ENCODE data around the gene HBP1. TPM values are rescaled to one million over a fixed set of nuclear protein-coding genes. Genes with fewer than 3 reads are reported as not detected.

HBP1 gene
- total and polyA plus RNA-seq, 2 of the 4 experiments (the other 2 are of a cell fraction) = 27.1 to 69.9 TPM

GRCh38 chr7:107237451-107237850 is 68.6 kb downstream of the HBP1 start:
- no peak overlapping the region for H2BK120ac ChIP-seq (ENCODE audit: low read depth, low read length)
- in situ Hi-C loops (cut with MboI; ENCODE audit: low sequenced_read_pairs) = no loop called here
- H3K4me3 ChIP-seq (ENCODE audit: insufficient read depth, low read depth, low read length) = no peak overlapping the region
- H4K91ac ChIP-seq (ENCODE audit: insufficient read depth, low read depth, low read length) = no peak overlapping the region
- BruUV-seq (replicated peaks) = no TSS peak
- H3K27ac ChIP-seq (ENCODE audit: insufficient read depth, low read length) = no peak overlapping the region
- H4K5ac ChIP-seq (ENCODE audit: low read depth, low read length) = no peak overlapping the region
- dilution Hi-C loops (cut with HindIII; ENCODE audit: low sequenced_read_pairs, unreplicated experiment) = no loop called here
- no peak overlapping the region for H3K9ac ChIP-seq (ENCODE audit: low read depth, low read length)
- no CpG with 5 or more reads among the region's 4 CpGs for WGBS, 2 experiments (ENCODE audit: extremely low coverage in 2 of 2, insufficient read length in 1 of 2)
- H3K18ac ChIP-seq (ENCODE audit: low read depth, low read length) = no peak overlapping the region
- TF ChIP-seq, protein P1, sequence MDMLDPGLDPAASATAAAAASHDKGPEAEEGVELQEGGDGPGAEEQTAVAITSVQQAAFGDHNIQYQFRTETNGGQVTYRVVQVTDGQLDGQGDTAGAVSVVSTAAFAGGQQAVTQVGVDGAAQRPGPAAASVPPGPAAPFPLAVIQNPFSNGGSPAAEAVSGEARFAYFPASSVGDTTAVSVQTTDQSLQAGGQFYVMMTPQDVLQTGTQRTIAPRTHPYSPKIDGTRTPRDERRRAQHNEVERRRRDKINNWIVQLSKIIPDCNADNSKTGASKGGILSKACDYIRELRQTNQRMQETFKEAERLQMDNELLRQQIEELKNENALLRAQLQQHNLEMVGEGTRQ (IDR thresholded peaks at IDR 0.05; ENCODE audit: low read depth, low read length) = no peak
- TF ChIP-seq BHLHE40 (IDR thresholded peaks at IDR 0.05; ENCODE audit: low read depth, low read length) = no peak
- no peak for TF ChIP-seq FOS (IDR thresholded peaks at IDR 0.05; ENCODE audit: low read depth, low read length)
- no peak for TF ChIP-seq RCOR1 (IDR thresholded peaks at IDR 0.05; ENCODE audit: insufficient replicate concordance, low read length)
- TF ChIP-seq SMC3 (IDR thresholded peaks at IDR 0.05; ENCODE audit: low read depth, low read length) = no peak
- no peak for TF ChIP-seq CHD1 (IDR thresholded peaks at IDR 0.05; ENCODE audit: low read depth, low read length)
- TF ChIP-seq RFX5 (IDR thresholded peaks at IDR 0.05; ENCODE audit: low read depth, low read length) = no peak
- TF ChIP-seq CEBPB (IDR thresholded peaks at IDR 0.05; ENCODE audit: low read depth, low read length) = no peak
- TF ChIP-seq NFE2L2 (IDR thresholded peaks at IDR 0.05; ENCODE audit: low read depth, low read length) = no peak
- no peak for TF ChIP-seq MAFK (IDR thresholded peaks at IDR 0.05; ENCODE audit: low read depth, low read length)
- no peak for TF ChIP-seq MXI1 (IDR thresholded peaks at IDR 0.05; ENCODE audit: borderline replicate concordance, low read depth, low read length)
- no peak for TF ChIP-seq POLR2A (IDR thresholded peaks at IDR 0.05; ENCODE audit: low read depth, low read length)
- no peak for TF ChIP-seq RAD21 (IDR thresholded peaks at IDR 0.05; ENCODE audit: low read length)
- TF ChIP-seq, protein P2, sequence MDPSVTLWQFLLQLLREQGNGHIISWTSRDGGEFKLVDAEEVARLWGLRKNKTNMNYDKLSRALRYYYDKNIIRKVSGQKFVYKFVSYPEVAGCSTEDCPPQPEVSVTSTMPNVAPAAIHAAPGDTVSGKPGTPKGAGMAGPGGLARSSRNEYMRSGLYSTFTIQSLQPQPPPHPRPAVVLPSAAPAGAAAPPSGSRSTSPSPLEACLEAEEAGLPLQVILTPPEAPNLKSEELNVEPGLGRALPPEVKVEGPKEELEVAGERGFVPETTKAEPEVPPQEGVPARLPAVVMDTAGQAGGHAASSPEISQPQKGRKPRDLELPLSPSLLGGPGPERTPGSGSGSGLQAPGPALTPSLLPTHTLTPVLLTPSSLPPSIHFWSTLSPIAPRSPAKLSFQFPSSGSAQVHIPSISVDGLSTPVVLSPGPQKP (IDR thresholded peaks at IDR 0.05; ENCODE audit: borderline replicate concordance, low read depth, low read length) = no peak
- no peak for TF ChIP-seq MAZ (IDR thresholded peaks at IDR 0.05; ENCODE audit: borderline replicate concordance, low read depth, low read length)
- TF ChIP-seq, protein P3, sequence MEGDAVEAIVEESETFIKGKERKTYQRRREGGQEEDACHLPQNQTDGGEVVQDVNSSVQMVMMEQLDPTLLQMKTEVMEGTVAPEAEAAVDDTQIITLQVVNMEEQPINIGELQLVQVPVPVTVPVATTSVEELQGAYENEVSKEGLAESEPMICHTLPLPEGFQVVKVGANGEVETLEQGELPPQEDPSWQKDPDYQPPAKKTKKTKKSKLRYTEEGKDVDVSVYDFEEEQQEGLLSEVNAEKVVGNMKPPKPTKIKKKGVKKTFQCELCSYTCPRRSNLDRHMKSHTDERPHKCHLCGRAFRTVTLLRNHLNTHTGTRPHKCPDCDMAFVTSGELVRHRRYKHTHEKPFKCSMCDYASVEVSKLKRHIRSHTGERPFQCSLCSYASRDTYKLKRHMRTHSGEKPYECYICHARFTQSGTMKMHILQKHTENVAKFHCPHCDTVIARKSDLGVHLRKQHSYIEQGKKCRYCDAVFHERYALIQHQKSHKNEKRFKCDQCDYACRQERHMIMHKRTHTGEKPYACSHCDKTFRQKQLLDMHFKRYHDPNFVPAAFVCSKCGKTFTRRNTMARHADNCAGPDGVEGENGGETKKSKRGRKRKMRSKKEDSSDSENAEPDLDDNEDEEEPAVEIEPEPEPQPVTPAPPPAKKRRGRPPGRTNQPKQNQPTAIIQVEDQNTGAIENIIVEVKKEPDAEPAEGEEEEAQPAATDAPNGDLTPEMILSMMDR (conservative IDR thresholded peaks at IDR 0.05; ENCODE audit: low read depth, low read length) = no peak
- H2AK5ac ChIP-seq (ENCODE audit: low read depth, low read length) = no peak overlapping the region
- CTCF ChIA-PET = no interaction called here
- no peaks in the 10 kb centered on the region for H3K9me3 ChIP-seq (ENCODE audit: control insufficient read depth, insufficient read depth, low read length)
- no peak overlapping the region for H2BK5ac ChIP-seq (ENCODE audit: low read depth, low read length, poor library complexity, severe bottlenecking)
- H4K20me1 ChIP-seq (ENCODE audit: insufficient read depth, low read length) = no peaks in the 10 kb centered on the region
- POLR2A ChIA-PET (ENCODE audit: unreplicated experiment) = no interaction called here
- no peak overlapping the region for H3K4me2 ChIP-seq (ENCODE audit: low read depth, low read length)
- H3K27me3 ChIP-seq (ENCODE audit: control insufficient read depth, insufficient read depth, low read length) = no peaks in the 10 kb centered on the region
- intact Hi-C loops (cut with micrococcal nuclease) = no loop called here
- peaks cover 3% of the 10 kb centered on the region; the same call in 1 of the 2 replicates for H3K9me1 ChIP-seq (ENCODE audit: insufficient read depth, low read length)
- H2AFZ ChIP-seq (replicated peaks; ENCODE audit: low read length, poor library complexity) = no peak overlapping the region
- no peak overlapping the region for H3K23ac ChIP-seq (ENCODE audit: low read depth, low read length)
- H2AK9ac ChIP-seq (replicated peaks; ENCODE audit: low read depth, low read length, poor library complexity) = no peak overlapping the region
- no peak overlapping the region for H4K8ac ChIP-seq (ENCODE audit: low read depth in 2 of 2, low read length in 2 of 2)
- H3K56ac ChIP-seq (ENCODE audit: extremely low read depth, insufficient read depth, low read length) = no peak overlapping the region
- H3K79me1 ChIP-seq (ENCODE audit: low read depth in 1 of 2, low read length in 2 of 2) = 0 out of 4 replicates have a peak, but pooled peaks cover 0 to under 1% of the 10 kb centered on the region in 2 experiments
- no peak for DNase-seq
- H3K14ac ChIP-seq (replicated peaks; ENCODE audit: low read depth, low read length) = no peak overlapping the region
- ATAC-seq (ENCODE audit: low read depth) = no peak
- no peak overlapping the region for H3K4ac ChIP-seq (ENCODE audit: low read depth, low read length)
- no peak overlapping the region for H2BK15ac ChIP-seq (ENCODE audit: low read depth, low read length)
- 0 out of 2 replicates have a peak, but pooled peaks cover 1% of the 10 kb centered on the region for H3K36me3 ChIP-seq (ENCODE audit: control insufficient read depth, insufficient read depth, low read length)
- no peak overlapping the region for H2BK20ac ChIP-seq (ENCODE audit: low read depth, low read length)
- peaks cover 3% of the 10 kb centered on the region; the same call in 1 of the 2 replicates for H3K4me1 ChIP-seq (ENCODE audit: control insufficient read depth, insufficient read depth, low read length)

All from IMR-90 (cell line).